ENCODE data around the gene CEP104.
"Not testable (repeated sequence)": the region's sequence is repeated elsewhere in the genome, so short reads cannot be mapped to it uniquely, and the experiment has no call there.

Gene CEP104

DNA sequence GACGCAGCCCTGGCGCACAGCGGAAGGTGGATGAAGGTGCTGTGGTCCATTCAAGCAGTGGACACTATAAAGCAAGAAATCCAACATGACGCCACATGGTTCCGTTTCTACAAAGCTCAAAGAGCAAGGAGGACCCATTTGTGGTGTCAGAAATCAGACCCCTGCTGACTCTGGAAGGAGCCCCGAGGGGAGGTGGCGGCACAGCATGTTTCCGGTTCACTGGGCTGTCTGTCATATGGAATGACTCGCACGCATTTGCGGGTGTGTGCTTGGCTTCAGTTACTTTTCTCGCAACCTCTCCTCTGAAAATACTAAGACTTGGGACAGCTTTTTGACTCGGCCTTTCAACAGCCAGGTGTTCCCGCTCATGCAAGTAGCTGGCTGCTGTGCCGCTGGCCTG, 31.7 kb downstream of the CEP104 start:
- no peak for DNase-seq (ENCODE audit: low read depth)

DNA sequence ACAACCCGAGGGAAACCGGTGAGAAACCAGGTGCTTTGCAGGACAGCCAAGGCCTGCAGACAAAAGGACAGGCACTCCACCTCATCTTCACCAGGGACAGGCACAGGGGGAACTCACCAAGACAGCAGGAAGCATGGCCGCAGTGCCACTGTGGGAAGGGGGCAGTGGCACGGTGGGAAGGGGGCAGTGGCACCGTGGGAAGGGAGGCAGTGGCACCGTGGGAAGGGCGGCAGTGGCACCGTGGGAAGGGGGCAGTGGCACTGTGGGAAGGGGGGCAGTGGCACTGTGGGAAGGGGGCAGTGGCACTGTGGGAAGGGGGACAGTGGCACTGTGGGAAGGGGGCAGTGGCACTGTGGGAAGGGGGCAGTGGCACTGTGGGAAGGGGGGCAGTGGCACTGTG, 32.4 kb downstream of the CEP104 start:
- no peak for DNase-seq (ENCODE audit: low read depth)

DNA sequence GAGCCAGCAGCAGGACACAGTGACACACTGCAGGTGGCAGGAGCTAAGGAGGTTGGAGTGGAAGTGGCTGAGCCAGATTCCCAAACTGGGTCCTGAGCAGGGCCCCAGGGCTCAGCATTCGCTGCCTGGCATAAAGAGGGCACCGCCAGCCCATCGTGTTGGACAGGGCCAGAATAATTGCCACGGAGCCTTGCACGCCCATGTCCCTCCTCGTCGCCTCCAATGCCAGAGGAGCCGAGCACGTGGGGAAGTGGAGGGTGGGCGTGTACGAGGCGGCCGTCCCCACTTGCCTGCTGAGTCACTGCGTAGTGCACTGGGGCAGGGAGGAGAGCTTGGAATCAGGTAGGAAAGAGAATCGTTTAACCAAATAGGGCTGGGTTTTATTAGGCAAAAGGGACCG, 34.6 kb downstream of the CEP104 start:
- no peak for DNase-seq (ENCODE audit: low read depth)

DNA sequence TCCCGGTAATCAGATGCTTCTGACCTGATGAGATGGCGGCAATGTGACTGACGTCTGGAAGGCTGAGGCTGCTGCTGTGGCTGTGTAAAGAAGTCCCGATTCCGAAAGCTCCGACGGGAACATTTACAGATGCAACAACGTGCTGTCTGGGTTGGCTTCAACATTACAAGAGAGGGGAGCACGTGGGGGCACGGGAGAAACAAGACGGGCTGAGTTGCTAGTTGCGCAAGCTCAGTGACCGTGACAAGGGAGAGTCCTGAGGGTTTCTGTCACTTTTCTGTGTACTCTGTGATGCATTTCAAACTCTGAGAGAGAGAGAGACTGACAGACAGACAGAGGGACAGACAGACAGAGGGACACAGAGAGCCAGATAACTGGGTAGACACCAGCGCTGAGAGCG, 35.1 kb downstream of the CEP104 start:
- DNase-seq (ENCODE audit: low read depth), result no peak

DNA sequence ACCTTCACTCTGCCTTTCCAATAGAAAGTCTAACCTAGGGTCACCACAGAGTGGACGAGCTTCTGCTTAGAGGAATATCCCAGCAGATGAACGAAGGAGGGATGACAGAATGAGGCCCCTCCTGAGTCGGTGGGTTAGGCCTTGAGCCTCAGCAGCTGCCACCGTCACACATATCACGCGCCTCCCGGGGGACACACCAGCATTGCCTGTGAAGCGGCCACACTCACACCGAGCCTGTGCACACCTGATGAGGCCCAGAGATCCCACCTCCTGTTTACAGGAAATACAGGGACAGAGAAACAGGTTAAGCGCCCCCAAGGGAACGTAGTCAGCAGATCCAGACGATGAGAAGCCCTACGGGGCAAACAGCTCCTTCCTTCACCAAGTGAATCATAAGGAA, 35.6 kb downstream of the CEP104 start:
- DNase-seq (ENCODE audit: low read depth), result no peak

DNA sequence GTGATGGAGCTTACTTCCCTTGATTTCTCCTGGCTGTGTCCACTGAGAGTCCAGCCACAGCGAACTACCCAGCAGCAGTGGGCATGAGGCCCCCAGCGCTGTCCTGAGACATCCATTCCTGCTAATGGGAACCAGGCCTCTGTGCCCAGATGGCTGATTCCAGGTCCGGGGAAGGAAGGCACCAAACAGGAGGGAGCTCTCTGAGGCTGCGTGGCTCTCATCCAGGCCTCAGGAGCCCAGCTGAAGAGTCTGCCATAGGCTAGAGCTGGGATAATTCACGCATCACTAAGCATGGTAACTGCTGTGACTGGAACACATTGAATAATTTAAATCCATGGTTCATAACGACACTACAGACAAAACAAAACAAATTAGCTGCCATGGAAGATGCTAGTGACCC, 36.0 kb downstream of the CEP104 start:
- DNase-seq (ENCODE audit: low read depth), result no peak

DNA sequence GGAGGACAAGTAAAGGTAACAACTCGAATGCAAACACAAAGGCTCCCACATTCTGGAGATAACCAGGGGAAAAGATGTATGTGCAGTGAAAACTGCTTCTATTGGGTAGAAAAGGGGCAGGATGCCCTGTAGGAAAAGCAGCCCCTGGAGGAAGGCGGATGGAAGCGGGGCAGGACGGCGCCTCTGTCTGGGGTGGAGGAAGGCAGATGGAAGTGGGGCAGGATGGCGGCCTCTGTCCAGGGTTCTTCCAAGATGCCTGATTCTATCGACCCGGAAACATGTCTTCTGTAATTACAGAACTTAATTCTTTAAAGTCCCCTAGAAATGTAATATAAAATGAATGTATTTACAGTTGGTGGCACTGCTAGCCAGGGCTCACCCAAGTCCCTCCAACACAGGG, 36.7 kb downstream of the CEP104 start:
- DNase-seq (ENCODE audit: low read depth), result no peak

DNA sequence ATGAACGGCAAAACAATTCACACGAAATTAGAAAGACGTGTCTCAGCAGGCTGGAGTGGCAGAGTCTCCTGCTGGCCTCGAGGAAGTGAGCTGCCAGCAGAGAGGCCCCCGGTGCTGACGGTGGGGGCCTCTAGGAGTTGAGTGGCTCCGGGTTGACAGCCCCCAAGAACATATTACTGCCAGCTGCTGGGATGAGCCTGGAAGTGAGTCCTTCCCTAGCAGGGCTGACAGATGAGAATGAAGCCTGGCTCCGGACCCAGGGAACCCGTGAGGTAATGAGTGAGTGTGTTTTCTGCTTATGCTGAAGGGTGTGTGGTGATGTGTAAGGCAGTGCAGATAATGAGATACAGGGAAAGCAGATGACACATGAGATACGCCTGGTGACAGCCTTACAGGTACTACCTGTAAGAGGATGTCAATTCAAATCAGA, 37.2 kb downstream of the CEP104 start:
- DNase-seq (ENCODE audit: low read depth), result no peak

DNA sequence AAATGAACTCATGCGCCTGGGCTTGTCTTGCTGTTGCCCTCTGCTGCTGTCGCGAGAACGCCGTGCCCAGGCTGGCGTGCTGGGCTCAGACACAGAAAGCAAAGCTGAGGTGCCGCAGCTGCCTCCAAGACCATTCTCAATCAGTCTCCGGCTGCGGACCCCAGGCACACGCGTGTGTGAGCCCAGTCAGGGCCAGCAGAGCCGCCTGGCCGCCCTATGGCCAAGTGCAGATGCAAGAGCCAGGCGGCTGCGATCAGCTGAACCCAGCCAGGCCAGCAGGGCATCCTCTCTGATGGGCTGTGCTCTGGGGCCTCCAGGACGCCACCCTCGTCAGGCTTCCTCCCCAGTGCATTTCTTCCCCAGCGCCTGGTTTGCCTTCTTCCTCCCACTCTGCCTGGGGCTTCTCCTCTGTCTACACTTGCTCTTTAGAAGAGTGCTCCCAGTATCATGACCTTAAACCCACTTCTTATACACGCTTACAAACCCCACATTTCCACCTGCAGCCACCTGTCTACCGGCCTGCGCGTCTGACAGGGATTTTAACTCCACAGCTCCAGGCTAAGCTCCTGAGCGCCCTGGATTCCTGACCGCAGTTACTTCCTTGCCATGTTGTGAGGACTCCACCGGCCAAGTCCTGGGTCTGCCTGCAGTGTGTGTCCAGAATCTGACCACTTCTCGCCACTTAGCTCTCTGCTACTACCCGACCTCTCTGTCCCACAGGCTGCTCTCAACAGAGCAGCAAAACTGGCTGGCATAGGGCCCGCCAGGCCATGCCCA, 39.0 kb downstream of the CEP104 start:
- no peak for DNase-seq (ENCODE audit: low read depth)

DNA sequence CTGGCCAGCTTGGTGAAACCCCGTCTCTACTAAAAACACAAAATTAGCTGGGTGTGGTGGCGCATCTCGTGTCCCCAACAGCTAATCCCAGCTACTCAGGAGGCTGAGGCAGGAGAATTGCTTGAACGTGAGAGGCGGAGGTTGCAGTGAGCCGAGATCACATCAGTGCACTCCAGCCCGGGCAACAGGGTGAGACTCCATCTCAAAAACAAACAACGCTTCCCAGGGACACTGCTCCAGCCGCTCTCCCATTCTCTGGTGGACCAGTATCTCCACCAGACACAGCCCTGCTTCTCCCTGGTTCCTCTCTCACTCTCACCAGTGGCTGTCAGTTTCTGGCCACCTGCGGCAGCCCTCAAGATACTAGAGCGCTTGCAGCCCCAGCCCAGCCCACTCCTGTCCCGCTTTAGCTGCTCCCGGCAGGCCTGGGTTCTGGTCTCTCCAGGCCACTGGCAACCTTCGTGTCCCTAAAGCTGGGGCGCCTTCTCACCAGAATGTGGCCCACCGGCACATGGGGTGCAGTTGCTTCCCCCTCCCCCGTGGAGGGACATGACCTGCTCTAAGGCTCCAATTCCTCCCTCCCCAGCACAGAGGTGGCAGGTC, 39.8 kb downstream of the CEP104 start:
- no peak for DNase-seq (ENCODE audit: low read depth)

DNA sequence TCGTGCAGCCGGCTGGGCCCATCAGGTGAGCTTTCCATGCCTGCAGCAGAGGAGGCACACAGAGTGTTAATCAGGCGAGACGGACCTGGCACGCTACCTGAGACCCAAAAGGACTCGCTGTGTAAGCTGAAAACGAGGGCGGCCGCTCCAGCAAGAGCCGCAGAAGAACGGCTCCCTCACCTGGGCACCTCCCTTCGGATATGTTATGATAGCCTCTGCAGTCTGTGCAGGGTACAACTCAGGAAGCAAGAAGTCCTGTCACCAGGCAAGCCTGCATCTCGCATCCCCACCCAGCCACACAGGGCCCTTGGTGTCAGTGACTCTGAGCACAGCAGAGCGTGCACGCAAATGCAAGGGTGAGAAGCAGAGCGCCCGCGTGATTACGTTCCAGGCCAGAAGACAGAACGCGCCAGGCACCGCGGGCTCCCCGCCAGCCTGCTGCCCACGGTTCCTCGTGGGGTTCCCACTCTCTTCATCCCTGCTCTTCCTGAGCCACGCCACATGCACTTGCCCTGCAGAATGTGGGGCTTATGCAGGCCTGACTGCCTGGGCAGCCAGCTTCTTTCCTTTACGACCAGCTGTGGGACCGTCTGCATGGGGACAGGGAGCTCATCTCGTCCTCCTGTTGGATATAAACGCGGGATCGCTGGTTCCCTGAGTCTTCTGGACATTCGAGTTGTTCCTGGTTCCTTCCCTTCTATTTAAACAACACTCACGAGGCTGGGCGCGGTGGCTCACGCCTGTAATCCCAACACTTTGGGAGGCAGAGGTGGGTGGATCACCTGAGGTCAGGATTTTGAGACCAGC, 40.5 kb downstream of the CEP104 start:
- no peak for DNase-seq (ENCODE audit: low read depth)

DNA sequence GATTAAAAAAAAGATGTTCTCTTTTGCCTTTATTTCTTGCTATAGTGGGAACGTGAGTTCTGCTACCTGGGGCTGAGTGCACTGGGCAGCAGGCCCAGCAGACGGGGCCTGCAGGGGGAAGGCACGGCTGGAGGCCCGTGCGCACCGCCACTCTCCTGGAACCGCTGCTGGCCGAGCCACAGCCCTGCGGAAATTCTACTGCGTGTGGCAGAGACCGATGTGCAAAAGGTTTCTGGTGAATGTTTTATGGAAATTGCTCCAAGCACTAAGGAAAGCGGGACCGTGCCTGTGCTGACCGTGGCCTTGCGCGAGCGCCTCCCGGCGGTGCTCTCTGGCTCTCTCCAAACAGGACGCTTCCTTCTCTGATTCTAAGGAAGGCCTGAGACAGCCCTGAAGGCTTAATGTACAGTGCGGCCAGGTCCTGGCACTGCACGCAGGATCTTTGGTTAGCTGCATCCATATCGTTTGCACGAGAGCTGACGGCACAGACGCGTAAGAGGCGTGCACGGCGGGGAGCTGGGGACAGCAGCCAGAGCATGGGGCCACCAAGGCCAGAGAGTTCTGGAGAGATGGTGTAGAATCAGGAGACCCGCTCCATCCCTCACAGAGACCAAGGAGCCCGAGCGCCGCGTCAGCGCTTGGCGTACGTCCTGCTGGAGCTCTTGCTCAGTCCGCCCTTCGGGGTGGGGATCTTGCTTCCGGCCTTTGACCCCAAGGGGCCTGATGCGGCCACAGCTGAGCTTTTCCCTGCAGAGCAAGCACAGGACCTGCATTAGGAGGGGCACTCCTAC, 42.0 kb downstream of the CEP104 start:
- DNase-seq (ENCODE audit: low read depth), result no peak

DNA sequence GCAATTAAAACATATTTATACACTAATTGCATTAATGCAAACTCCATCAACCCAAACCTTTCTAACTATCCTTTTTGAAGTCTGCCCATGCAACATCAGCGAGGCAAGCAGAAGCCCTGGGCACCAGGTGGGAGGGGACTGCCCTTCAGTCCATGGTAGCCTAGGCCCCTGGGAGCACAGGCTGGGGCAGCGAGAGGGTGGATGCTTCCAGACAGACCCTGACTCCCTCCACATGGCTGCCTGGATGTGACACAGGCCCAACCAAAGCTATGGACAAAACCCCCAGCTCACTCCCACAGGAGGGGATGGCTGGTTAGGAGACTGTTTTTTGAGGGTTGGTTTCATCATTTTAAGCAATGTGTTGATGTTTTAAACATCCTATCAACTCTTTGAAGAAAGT, 42.9 kb downstream of the CEP104 start:
- DNase-seq (ENCODE audit: low read depth), result no peak

DNA sequence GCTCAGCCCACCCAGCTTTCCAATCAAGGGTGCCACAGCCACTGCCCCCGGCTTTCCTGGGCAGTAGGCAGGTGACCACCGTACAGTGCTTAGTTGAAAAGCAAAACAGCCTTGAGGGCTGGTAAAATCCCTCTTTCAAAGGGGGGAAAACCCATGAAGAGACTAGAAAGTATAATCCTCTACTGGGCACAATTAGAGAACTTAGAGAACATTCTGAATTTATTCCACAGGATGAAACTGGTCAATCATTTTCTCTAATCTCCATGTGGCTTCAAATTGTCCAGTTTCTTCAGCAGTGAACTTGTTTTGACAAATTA, 45.5 kb downstream of the CEP104 start:
- DNase-seq (ENCODE audit: low read depth), result no peak

DNA sequence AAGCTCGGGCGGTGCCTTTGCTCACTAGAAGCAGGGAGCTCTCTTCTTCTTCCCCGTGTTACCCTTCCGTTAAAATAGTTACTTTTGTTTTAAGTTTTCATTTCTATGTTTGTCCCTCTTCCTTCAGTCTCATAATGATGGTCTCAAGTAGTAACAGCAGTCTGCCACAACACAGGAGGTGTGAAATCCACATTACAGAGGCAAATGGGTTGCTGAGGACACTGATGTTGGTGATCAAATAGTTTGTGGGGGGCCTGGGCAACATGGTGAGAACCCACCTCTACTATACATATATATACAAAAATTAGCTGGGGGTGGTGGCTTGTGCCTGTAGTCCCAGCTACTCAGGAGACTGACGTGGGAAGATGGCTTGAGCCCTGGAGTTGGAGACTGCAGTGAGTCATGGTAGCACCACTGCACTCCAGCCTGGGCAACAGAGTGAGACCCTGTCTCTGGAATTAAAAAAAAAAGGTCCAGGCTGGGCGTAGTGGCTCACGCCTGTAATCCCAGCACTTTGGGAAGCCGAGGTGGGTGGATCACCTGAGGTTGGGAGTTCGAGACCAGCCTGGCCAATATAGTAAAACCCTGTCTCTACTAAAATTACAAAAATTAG, 46.8 kb downstream of the CEP104 start:
- not testable (repeated sequence) for DNase-seq (ENCODE audit: low read depth)

DNA sequence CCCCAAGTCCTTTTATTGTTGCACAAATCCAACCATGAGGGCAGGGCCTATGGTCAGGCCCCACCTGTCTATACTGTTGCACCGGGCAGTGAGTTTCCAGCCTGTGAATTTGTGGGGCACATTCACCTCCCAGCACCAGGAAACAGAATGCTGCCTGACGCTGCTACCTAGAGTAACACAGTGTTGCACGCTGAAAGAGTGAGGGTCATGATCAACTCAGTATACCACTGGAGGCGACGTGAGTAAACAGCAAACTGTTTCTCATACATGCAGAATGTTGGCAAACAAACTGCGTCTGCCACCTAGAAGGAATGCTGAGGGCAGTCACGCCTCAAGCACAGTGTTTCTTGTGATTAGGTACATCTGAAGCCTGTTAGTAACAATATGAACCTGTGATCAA, 47.3 kb downstream of the CEP104 start:
- DNase-seq (ENCODE audit: low read depth), result no peak

DNA sequence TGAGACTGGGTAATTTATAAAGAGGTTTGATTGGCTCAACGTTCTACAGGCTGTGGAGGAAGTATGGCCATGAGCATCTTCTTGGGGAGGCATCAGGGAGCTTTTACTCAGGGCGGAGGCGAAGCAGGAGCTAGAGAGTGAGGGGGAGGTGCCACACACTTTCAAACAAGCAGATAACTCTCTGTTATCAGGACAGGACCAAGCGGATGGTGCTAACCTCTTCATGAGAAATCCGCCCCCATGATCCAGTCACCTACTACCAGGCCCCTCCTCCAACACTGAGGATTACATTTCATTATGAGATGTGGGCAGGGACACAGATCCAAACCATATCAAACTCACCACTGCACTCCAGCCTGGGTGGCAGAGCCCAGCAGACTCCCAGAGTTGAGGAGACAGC, 49.2 kb downstream of the CEP104 start:
- no peak for DNase-seq (ENCODE audit: low read depth)

DNA sequence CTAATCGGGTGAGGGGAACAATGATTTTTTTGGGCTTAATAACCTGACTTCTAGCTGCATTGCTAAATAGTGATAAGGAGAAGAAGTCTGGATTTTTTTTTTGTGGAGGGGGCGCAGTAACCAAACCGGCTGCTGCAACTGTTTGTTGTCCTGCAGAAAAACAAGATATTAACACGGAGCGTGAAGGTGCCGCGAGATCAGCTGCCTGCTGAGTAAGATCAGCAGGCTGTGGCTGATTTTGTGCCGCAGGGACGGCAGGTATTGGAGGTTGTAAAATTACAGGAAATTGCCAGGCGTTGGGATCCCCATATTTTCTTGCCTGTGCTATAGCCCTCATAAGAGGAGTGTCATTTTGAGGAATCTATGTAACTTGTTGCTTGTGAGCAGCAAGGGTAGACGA, 52.0 kb downstream of the CEP104 start:
- DNase-seq (ENCODE audit: low read depth), result no peak

DNA sequence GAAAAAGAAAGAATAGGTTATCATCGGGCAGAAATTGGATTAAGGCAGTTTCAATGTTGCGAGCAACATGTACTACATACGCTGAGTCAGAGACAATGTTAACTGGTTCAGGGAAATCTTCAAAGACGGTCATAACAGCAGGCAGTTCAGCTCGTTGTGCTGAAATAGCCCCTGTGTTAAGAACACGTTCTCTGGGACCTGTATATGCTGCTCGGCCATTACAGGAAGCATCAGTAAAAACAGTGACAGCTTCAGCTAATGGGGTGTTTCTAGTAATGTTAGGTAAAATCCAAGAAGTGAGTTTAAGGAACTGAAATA, 52.4 kb downstream of the CEP104 start:
- DNase-seq (ENCODE audit: low read depth), result not testable (repeated sequence)

DNA sequence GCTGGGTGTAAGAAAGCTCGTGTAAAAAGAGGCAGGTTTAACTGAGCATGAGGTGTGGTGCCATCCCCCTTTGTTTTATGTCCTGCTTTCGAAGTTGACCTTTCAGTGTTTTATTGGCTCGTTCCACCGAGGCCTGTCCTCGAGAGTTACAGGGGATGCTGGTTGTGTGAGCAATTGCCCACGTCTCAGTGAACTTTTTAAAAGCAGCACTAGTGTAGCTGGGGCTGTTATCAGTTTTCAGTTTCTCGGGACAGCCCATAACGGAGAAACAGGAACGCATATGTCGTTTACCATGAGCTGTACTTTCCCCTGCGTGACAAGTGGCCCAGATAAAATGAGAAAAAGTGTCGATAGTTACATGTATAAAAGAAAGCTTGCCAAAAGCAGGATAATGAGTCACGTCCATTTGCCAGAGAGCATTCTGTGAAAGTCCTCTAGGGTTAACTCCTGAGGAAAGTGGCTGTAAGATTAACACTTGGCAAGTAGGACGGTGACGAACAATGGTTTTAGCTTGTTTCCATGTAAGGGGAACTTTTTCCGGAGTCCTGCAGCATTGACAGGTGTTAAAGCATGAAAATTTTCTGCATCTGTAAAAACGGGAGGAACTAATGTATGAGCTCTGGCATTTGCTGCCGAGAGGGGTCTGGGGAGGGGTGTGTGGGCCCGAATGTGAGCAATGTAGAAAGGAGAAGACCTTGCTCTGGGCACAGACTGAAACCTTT, 52.9 kb downstream of the CEP104 start:
- DNase-seq (ENCODE audit: low read depth), result no peak

DNA sequence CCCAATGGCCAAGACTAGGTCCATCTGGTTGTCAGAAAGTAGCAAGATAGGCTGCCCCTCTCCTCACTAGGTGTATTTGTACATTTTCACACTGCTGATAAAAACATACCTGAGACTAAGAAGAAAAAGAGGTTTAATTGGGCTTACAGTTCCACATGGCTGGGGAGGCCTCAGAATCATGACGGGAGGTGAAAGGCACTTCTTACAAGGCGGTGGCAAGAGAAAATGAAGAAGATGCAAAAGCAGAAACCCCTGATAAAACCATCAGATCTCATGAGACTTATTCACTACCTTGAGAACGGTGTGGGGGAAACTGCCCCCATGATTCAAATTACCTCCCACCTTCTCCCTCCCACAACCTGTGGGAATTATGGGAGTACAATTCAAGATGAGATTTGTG, 56.2 kb downstream of the CEP104 start:
- not testable (repeated sequence) for DNase-seq (ENCODE audit: low read depth)
